Lower leg skin (tissue), 4 donors: ENCODE data around the gene FAM180B. TPM values are rescaled to one million over a fixed set of nuclear protein-coding genes. Genes with fewer than 3 reads are reported as not detected.

Experiments used
- DNase-seq, 2 donors: peaks; one replicate each; pipeline ENCODE4 v3.0.0-alpha.2; 2019; ENCODE audit warnings: low spot score in 2 of 2
- H3K4me3 ChIP-seq: fragments of 200-600 bp; sonication (generic); 2 replicates; pipeline ENCODE4 v1.5.1; 2017; ENCODE audit warnings: mild to moderate bottlenecking, low read depth; ENCODE audit not compliant: poor library complexity, severe bottlenecking
- CTCF ChIP-seq, 3 donors: fragments of 450-650 bp; IDR thresholded peaks; one replicate each; pipeline ENCODE4 v1.5.1; 2016; ENCODE audit warnings: antibody characterized with exemption in 3 of 3, mild to moderate bottlenecking in 3 of 3, moderate library complexity in 2 of 3
- POLR2A ChIP-seq, 2 donors: fragments of 450-650 bp; IDR thresholded peaks; one replicate each; pipeline ENCODE4 v1.6.1; 2016 to 2017; ENCODE audit warnings: antibody characterized with exemption in 2 of 2, mild to moderate bottlenecking in 1 of 2, moderate library complexity in 1 of 2
- WGBS, 2 donors: methylation state at CpG; one replicate each; pipeline ENCODE4 v1.1.5; 2018; 5-methylcytosine and 5-hydroxymethylcytosine counted together
- intact Hi-C: fragments of 100-400 bp; cut with DNase I; formaldehyde crosslinking; loops from one replicate; pipeline ENCODE4 v1.15.0; 2023; ENCODE audit warnings: low total_unique reads
- total RNA-seq, 4 donors: library from RNA; depleted of rRNA; stranded (reverse); fragments of >200 nt; gene quantifications; one replicate each; pipeline ENCODE4 v1.1.0, GENCODE V29; 2016

Gene FAM180B
- total RNA-seq, 4 donors from 2014 or later, result 0.46 to 6.3 (median 1.4) TPM; not detected in 1

- intact Hi-C loops, result no loop called here
- no peak overlapping the region for H3K4me3 ChIP-seq
- DNase-seq, result no peak
- TF ChIP-seq CTCF (IDR thresholded peaks at IDR 0.05), result no peak
- no peak for TF ChIP-seq POLR2A (IDR thresholded peaks at IDR 0.05)
- WGBS, 2 donors, result 34 to 43% methylated on average over 5 to 8 of the region's 8 CpGs
These were observed 13.7 kb upstream of the FAM180B start for GRCh38 chr11:47572715-47573255.

GRCh38 chr11:47573321-47573720, 13.2 kb upstream of the FAM180B start:
- H3K4me3 ChIP-seq, result no peak overlapping the region
- intact Hi-C loops, result no loop called here
- WGBS, 2 donors, result 61 to 73% methylated on average over 8 to 11 of the region's 11 CpGs
- no peak for DNase-seq
- no peak for TF ChIP-seq CTCF (IDR thresholded peaks at IDR 0.05)
- no peak for TF ChIP-seq POLR2A (IDR thresholded peaks at IDR 0.05)

GRCh38 chr11:47577460-47578041, 8.9 kb upstream of the FAM180B start:
- 34 to 48% methylated on average over 13 of the region's 13 CpGs for whole genome bisulfite sequencing, 2 donors
- intact Hi-C loops, result no loop called here
- no peak overlapping the region for H3K4me3 ChIP-seq
- TF ChIP-seq CTCF (IDR thresholded peaks at IDR 0.05) (no peak), POLR2A (IDR thresholded peaks at IDR 0.05) (no peak)
- DNase-seq, result no peak

GRCh38 chr11:47578524-47579494, 7.7 kb upstream of the FAM180B start, which contains the start of the genes KBTBD4 and NDUFS3:
TSS of gene KBTBD4 (minus strand) at chr11:47578970. CDS start at chr11:47578951, 19 bp downstream.
TSS of gene NDUFS3 (plus strand) at chr11:47579074. CDS start at chr11:47579092, 18 bp downstream.
- WGBS, 2 donors, result 0 to 2% methylated on average over 33 to 59 of the region's 72 CpGs
- intact Hi-C loops, result no loop called here
- H3K4me3 ChIP-seq, result peak within 1 kb of the TSS; percentile 89
- TF ChIP-seq CTCF (IDR thresholded peaks at IDR 0.05) (no peak), POLR2A (IDR thresholded peaks at IDR 0.05) (no peak)
- DNase-seq, result peak; percentile 86 to 98

GRCh38 chr11:47583844-47584243, 2.6 kb upstream of the FAM180B start:
- no peak overlapping the region for H3K4me3 ChIP-seq
- TF ChIP-seq POLR2A (IDR thresholded peaks at IDR 0.05) (no peak), CTCF (IDR thresholded peaks at IDR 0.05) (no peak)
- 90 to 93% methylated on average over 5 of the region's 5 CpGs for WGBS, 2 donors
- no peak for DNase-seq
- intact Hi-C loops, result no loop called here
